Suprapubic skin (tissue), 4 donors: ENCODE results near the gene ZNF407. TPM values are rescaled to one million over a fixed set of nuclear protein-coding genes. Genes with fewer than 3 reads are reported as not detected.

Source experiments
- DNase-seq, 2 donors: peaks; one replicate each; pipeline ENCODE4 v3.0.0-alpha.2; 2019; ENCODE audit warnings: low spot score in 2 of 2
- H3K27ac ChIP-seq: fragments of 200-600 bp; sonication (generic); one replicate; pipeline ENCODE4 v1.5.1; 2019
- H3K27me3 ChIP-seq: fragments of 200-600 bp; sonication (generic); one replicate; pipeline ENCODE4 v1.5.1; 2019
- H3K36me3 ChIP-seq: fragments of 200-600 bp; sonication (generic); one replicate; pipeline ENCODE4 v1.5.1; 2019
- H3K4me1 ChIP-seq: fragments of 200-600 bp; sonication (generic); one replicate; pipeline ENCODE4 v1.5.1; 2019
- H3K4me3 ChIP-seq: fragments of 200-600 bp; sonication (generic); one replicate; pipeline ENCODE4 v1.5.1; 2019; ENCODE audit warnings: mild to moderate bottlenecking
- H3K9me3 ChIP-seq: fragments of 200-600 bp; sonication (generic); one replicate; pipeline ENCODE4 v1.5.1; 2019
- CTCF ChIP-seq, 2 donors: fragments of 200-600 bp in 1 of 2; fragments of 450-650 bp in 1 of 2; sonication (generic) in 1 of 2; IDR thresholded peaks; one replicate each; pipeline ENCODE4 v1.5.1; 2016 to 2019; ENCODE audit warnings: antibody characterized with exemption in 2 of 2, mild to moderate bottlenecking in 1 of 2, moderate library complexity in 1 of 2
- EP300 ChIP-seq: sonication (generic); formaldehyde crosslinking; IDR thresholded peaks from one replicate; pipeline ENCODE4 v1.6.1; 2017; ENCODE audit warnings: antibody characterized with exemption
- POLR2A ChIP-seq, 2 donors: fragments of 450-650 bp; IDR thresholded peaks; one replicate each; pipeline ENCODE4 v1.6.1; 2017; ENCODE audit warnings: antibody characterized with exemption in 2 of 2, mild to moderate bottlenecking in 2 of 2, moderate library complexity in 2 of 2
- POLR2AphosphoS5 ChIP-seq, 3 donors: sonication (generic); formaldehyde crosslinking; IDR thresholded peaks; one replicate each; pipeline ENCODE4 v1.6.1; 2017; ENCODE audit warnings: antibody characterized with exemption in 3 of 3
- WGBS: methylation state at CpG from one replicate; pipeline ENCODE4 v1.1.5; 2018; 5-methylcytosine and 5-hydroxymethylcytosine counted together
- total RNA-seq, 4 donors: library from RNA; depleted of rRNA; stranded (reverse); fragments of >200 nt; gene quantifications; one replicate each; pipeline ENCODE4 v1.1.0, GENCODE V29; 2016

ZNF407 gene
- total RNA-seq, 4 donors from 2014 or later, result 10.7 to 22.1 (median 13.8) TPM

GRCh38 chr18:75088021-75088506, 490.4 kb downstream of the ZNF407 start:
- DNase-seq, result no peak
- no peak overlapping the region for H3K4me3 ChIP-seq
- 84% methylated on average over 7 of the region's 8 CpGs for WGBS

GRCh38 chr18:75088622-75089211, 491.0 kb downstream of the ZNF407 start:
- H3K27ac ChIP-seq, result no peak overlapping the region
- H3K27me3 ChIP-seq, result no peaks in the 10 kb centered on the region
- no peaks in the 10 kb centered on the region for H3K36me3 ChIP-seq
- WGBS, result 93% methylated on average over 15 of the region's 20 CpGs
- peak in 1 of 2 donors; percentile 58 for DNase-seq
- H3K4me1 ChIP-seq, result no peaks in the 10 kb centered on the region
- no peaks in the 10 kb centered on the region for H3K9me3 ChIP-seq
- H3K4me3 ChIP-seq, result no peak overlapping the region
- no peak for TF ChIP-seq POLR2AphosphoS5 (IDR thresholded peaks at IDR 0.05)
- no peak for TF ChIP-seq EP300
- TF ChIP-seq POLR2A (IDR thresholded peaks at IDR 0.05), result no peak
- TF ChIP-seq CTCF (IDR thresholded peaks at IDR 0.05), result no peak

More at GRCh38 chr18:75088021-75088506, 490.4 kb downstream of the ZNF407 start:
- Histone ChIP-seq H3K27me3 (no peaks in the 10 kb centered on the region), H3K27ac (no peak overlapping the region), H3K36me3 (no peaks in the 10 kb centered on the region), H3K4me1 (no peaks in the 10 kb centered on the region), H3K9me3 (no peaks in the 10 kb centered on the region)
- TF ChIP-seq POLR2AphosphoS5 (IDR thresholded peaks at IDR 0.05) (no peak), EP300 (no peak), POLR2A (IDR thresholded peaks at IDR 0.05) (no peak), CTCF (IDR thresholded peaks at IDR 0.05) (no peak)

GRCh38 chr18:75089748-75090327, 492.2 kb downstream of the ZNF407 start:
- no peak for TF ChIP-seq POLR2AphosphoS5 (IDR thresholded peaks at IDR 0.05)
- DNase-seq, result no peak
- H3K4me1 ChIP-seq, result no peaks in the 10 kb centered on the region
- WGBS, result 90% methylated on average over 31 of the region's 31 CpGs
- no peaks in the 10 kb centered on the region for H3K9me3 ChIP-seq
- no peaks in the 10 kb centered on the region for H3K36me3 ChIP-seq
- H3K27ac ChIP-seq, result no peak overlapping the region
- no peaks in the 10 kb centered on the region for H3K27me3 ChIP-seq
- H3K4me3 ChIP-seq, result no peak overlapping the region

- H3K27ac ChIP-seq, result no peak overlapping the region
- H3K4me1 ChIP-seq, result no peaks in the 10 kb centered on the region
- no peaks in the 10 kb centered on the region for H3K36me3 ChIP-seq
- 92% methylated on average over 22 of the region's 22 CpGs for WGBS
- DNase-seq, result no peak
- no peak overlapping the region for H3K4me3 ChIP-seq
- no peaks in the 10 kb centered on the region for H3K27me3 ChIP-seq
- no peak for TF ChIP-seq EP300
- H3K9me3 ChIP-seq, result no peaks in the 10 kb centered on the region
Observed at GRCh38 chr18:75090336-75090735, 492.7 kb downstream of the ZNF407 start.

GRCh38 chr18:75097491-75098225, 500.0 kb downstream of the ZNF407 start:
- no peak for DNase-seq
- 92% methylated on average over 5 of the region's 6 CpGs for WGBS

More at GRCh38 chr18:75097491-75098225, 500.0 kb downstream of the ZNF407 start:
- no peak for TF ChIP-seq CTCF (IDR thresholded peaks at IDR 0.05)
- TF ChIP-seq POLR2AphosphoS5 (IDR thresholded peaks at IDR 0.05), result no peak
- no peak for TF ChIP-seq POLR2A (IDR thresholded peaks at IDR 0.05)
- TF ChIP-seq EP300, result no peak
- Histone ChIP-seq H3K36me3 (no peaks in the 10 kb centered on the region), H3K9me3 (peaks cover 4% of the 10 kb centered on the region), H3K4me1 (no peaks in the 10 kb centered on the region), H3K4me3 (no peak overlapping the region), H3K27me3 (no peaks in the 10 kb centered on the region), H3K27ac (no peak overlapping the region)
